Spinal cord (tissue), 10 donors: Measurements from ENCODE around the gene IRAK2. TPM values are rescaled to one million over a fixed set of nuclear protein-coding genes. Genes with fewer than 3 reads are reported as not detected.
"Not testable (repeated sequence)": the region's sequence is repeated elsewhere in the genome, so short reads cannot be mapped to it uniquely, and the experiment has no call there.

Experiments
- DNase-seq, 6 donors: peaks; one replicate each; pipeline versions ENCODE4 v3.0.0 to v3.0.0-alpha.2; 2013 to 2015; ENCODE audit warnings: low spot score in 6 of 6, low read depth in 4 of 6
- H3K27ac ChIP-seq: one replicate; pipeline ENCODE4 v1.5.1; 2013; ENCODE audit warnings: low read depth, low read length, control low read depth
- H3K27me3 ChIP-seq: one replicate; pipeline ENCODE4 v1.6.1; 2013; ENCODE audit warnings: low read length; ENCODE audit not compliant: control insufficient read depth, insufficient read depth
- H3K36me3 ChIP-seq: one replicate; pipeline ENCODE4 v1.6.1; 2013; ENCODE audit warnings: low read length; ENCODE audit not compliant: control insufficient read depth, insufficient read depth
- H3K4me1 ChIP-seq: one replicate; pipeline ENCODE4 v1.6.1; 2013; ENCODE audit warnings: low read length; ENCODE audit not compliant: control insufficient read depth, insufficient read depth
- H3K4me3 ChIP-seq: one replicate; pipeline ENCODE4 v1.5.1; 2013; ENCODE audit warnings: low read depth, low read length, control low read depth
- H3K9me3 ChIP-seq: one replicate; pipeline ENCODE4 v1.6.1; 2013; ENCODE audit warnings: low read length; ENCODE audit not compliant: control insufficient read depth, insufficient read depth
- WGBS: methylation state at CpG from one replicate; pipeline ENCODE4 v1.1.5; 2013; ENCODE audit warnings: missing lambda C conversion rate; ENCODE audit not compliant: insufficient coverage; 5-methylcytosine and 5-hydroxymethylcytosine counted together
- polyA plus RNA-seq, 2 donors: library from polyadenylated mRNA; unstranded; fragments of 120-200 nt; gene quantifications; one replicate each; pipeline ENCODE4 v1.2.1, GENCODE V29; 2013; ENCODE audit not compliant: insufficient read length in 2 of 2
- total RNA-seq, 2 donors: library from RNA; depleted of rRNA in 1 of 2; stranded (reverse); fragments of 120-200 nt in 1 of 2; fragments of >200 nt in 1 of 2; gene quantifications; one replicate each; pipeline versions ENCODE4 v1.2.3 to v1.2.4, GENCODE V29; 2013 to 2014
- donor health status: healthy.

The IRAK2 gene
- total and polyA plus RNA-seq, 4 donors: 2.6 to 6.1 (median 5.0) TPM

- DNase-seq: peak in 1 of 6 donors; percentile 55
- no peak overlapping the region for H3K27ac ChIP-seq
- H3K4me3 ChIP-seq: no peak overlapping the region
- peaks cover 12% of the 10 kb centered on the region for H3K36me3 ChIP-seq
- H3K4me1 ChIP-seq: no peaks in the 10 kb centered on the region
- H3K9me3 ChIP-seq: no peaks in the 10 kb centered on the region
- WGBS: 80% methylated on average over 1 of the region's 4 CpGs
- no peaks in the 10 kb centered on the region for H3K27me3 ChIP-seq
Measured at GRCh38 chr3:10157031-10157430, 7.7 kb upstream of the IRAK2 start.

- WGBS: 100% methylated on average over 3 of the region's 6 CpGs
- H3K4me3 ChIP-seq, DNase-seq, H3K27ac ChIP-seq, H3K27me3 ChIP-seq, H3K9me3 ChIP-seq, H3K4me1 ChIP-seq, H3K36me3 ChIP-seq: not testable (repeated sequence)
Measured at GRCh38 chr3:10158555-10158954, 6.2 kb upstream of the IRAK2 start.

- DNase-seq: peak in 2 of 6 donors; percentile 46 to 67
- no peaks in the 10 kb centered on the region for H3K36me3 ChIP-seq
- H3K4me3 ChIP-seq: no peak overlapping the region
- no CpG with 5 or more reads among the region's 1 CpG for WGBS
- no peak overlapping the region for H3K27ac ChIP-seq
- peaks cover 9% of the 10 kb centered on the region for H3K4me1 ChIP-seq
- H3K9me3 ChIP-seq: no peaks in the 10 kb centered on the region
- no peaks in the 10 kb centered on the region for H3K27me3 ChIP-seq
Measured at GRCh38 chr3:10160346-10160745, 4.4 kb upstream of the IRAK2 start.

- DNase-seq: no peak
- Histone ChIP-seq H3K27me3 (no peaks in the 10 kb centered on the region), H3K27ac (no peak overlapping the region), H3K4me1 (peaks cover 10% of the 10 kb centered on the region), H3K9me3 (no peaks in the 10 kb centered on the region), H3K4me3 (no peak overlapping the region), H3K36me3 (no peaks in the 10 kb centered on the region)
- 96% methylated on average over 4 of the region's 6 CpGs for WGBS
Measured at GRCh38 chr3:10160925-10161324, 3.8 kb upstream of the IRAK2 start.

- DNase-seq: no peak
- H3K27me3 ChIP-seq: no peaks in the 10 kb centered on the region
- H3K4me3 ChIP-seq: no peak overlapping the region
- H3K4me1 ChIP-seq: peaks cover 10% of the 10 kb centered on the region
- no peak overlapping the region for H3K27ac ChIP-seq
- WGBS: 92% methylated on average over 1 of the region's 6 CpGs
- H3K36me3 ChIP-seq: no peaks in the 10 kb centered on the region
- no peaks in the 10 kb centered on the region for H3K9me3 ChIP-seq
Measured at GRCh38 chr3:10162185-10162584, 2.5 kb upstream of the IRAK2 start.

GRCh38 chr3:10164201-10164545, 546 bp upstream of the IRAK2 start:
- WGBS: 78% methylated on average over 12 of the region's 12 CpGs
- H3K27ac ChIP-seq, H3K4me1 ChIP-seq, H3K27me3 ChIP-seq, DNase-seq, H3K36me3 ChIP-seq, H3K9me3 ChIP-seq: not testable (repeated sequence)
- H3K4me3 ChIP-seq: peak overlapping the region; percentile 64

- Histone ChIP-seq H3K4me3 (no peak overlapping the region), H3K9me3 (no peaks in the 10 kb centered on the region), H3K27me3 (no peaks in the 10 kb centered on the region), H3K36me3 (no peaks in the 10 kb centered on the region), H3K27ac (no peak overlapping the region), H3K4me1 (peaks cover 10% of the 10 kb centered on the region)
- WGBS: 87% methylated on average over 5 of the region's 5 CpGs
- DNase-seq: no peak
Measured at GRCh38 chr3:10166213-10166604, 1.5 kb downstream of the IRAK2 start.

GRCh38 chr3:10169000-10169496, 4.3 kb downstream of the IRAK2 start:
- Histone ChIP-seq H3K36me3 (no peaks in the 10 kb centered on the region), H3K4me1 (peaks cover 10% of the 10 kb centered on the region), H3K27me3 (no peaks in the 10 kb centered on the region), H3K4me3 (no peak overlapping the region), H3K9me3 (no peaks in the 10 kb centered on the region), H3K27ac (no peak overlapping the region)
- no peak for DNase-seq
- 67% methylated on average over 4 of the region's 8 CpGs for WGBS

GRCh38 chr3:10170915-10171478, 6.3 kb downstream of the IRAK2 start:
- no peaks in the 10 kb centered on the region for H3K27me3 ChIP-seq
- no peak overlapping the region for H3K4me3 ChIP-seq
- H3K9me3 ChIP-seq: no peaks in the 10 kb centered on the region
- no peak overlapping the region for H3K27ac ChIP-seq
- no peaks in the 10 kb centered on the region for H3K4me1 ChIP-seq
- WGBS: 87% methylated on average over 12 of the region's 13 CpGs
- H3K36me3 ChIP-seq: no peaks in the 10 kb centered on the region
- DNase-seq: no peak

GRCh38 chr3:10173095-10173925, 8.6 kb downstream of the IRAK2 start:
- H3K27ac ChIP-seq: no peak overlapping the region
- H3K4me3 ChIP-seq: no peak overlapping the region

More at GRCh38 chr3:10173095-10173925, 8.6 kb downstream of the IRAK2 start:
- Histone ChIP-seq H3K9me3 (no peaks in the 10 kb centered on the region), H3K36me3 (peaks cover 3% of the 10 kb centered on the region), H3K27me3 (no peaks in the 10 kb centered on the region), H3K4me1 (no peaks in the 10 kb centered on the region)
- DNase-seq: no peak
- WGBS: 91% methylated on average over 6 of the region's 10 CpGs
